AG09309 (cell line): ENCODE data around the gene PRKAG2.
"Not testable (repeated sequence)": the region's sequence is repeated elsewhere in the genome, so short reads cannot be mapped to it uniquely, and the experiment has no call there.

Experiments used
- DNase-seq: peaks from one replicate; pipeline ENCODE4 v3.0.0-alpha.2; 2010; ENCODE audit warnings: low read depth
- H3K4me3 ChIP-seq: 2 replicates; pipeline ENCODE4 v1.5.1; 2011; ENCODE audit warnings: mild to moderate bottlenecking, low read depth, low read length, moderate library complexity; ENCODE audit not compliant: control insufficient read depth
- CTCF ChIP-seq: IDR thresholded peaks from 2 replicates; pipeline ENCODE4 v1.5.1; 2011; ENCODE audit warnings: mild to moderate bottlenecking, low read depth, low read length, inconsistent platforms; ENCODE audit not compliant: insufficient read depth, control insufficient read depth; ENCODE audit errors: missing control alignments

The PRKAG2 gene

GRCh38 chr7:151540146-151540545 lies 336.8 kb downstream of the PRKAG2 start:
- DNase-seq, result no peak
- no peak overlapping the region for H3K4me3 ChIP-seq
- no peak for TF ChIP-seq CTCF

DNA sequence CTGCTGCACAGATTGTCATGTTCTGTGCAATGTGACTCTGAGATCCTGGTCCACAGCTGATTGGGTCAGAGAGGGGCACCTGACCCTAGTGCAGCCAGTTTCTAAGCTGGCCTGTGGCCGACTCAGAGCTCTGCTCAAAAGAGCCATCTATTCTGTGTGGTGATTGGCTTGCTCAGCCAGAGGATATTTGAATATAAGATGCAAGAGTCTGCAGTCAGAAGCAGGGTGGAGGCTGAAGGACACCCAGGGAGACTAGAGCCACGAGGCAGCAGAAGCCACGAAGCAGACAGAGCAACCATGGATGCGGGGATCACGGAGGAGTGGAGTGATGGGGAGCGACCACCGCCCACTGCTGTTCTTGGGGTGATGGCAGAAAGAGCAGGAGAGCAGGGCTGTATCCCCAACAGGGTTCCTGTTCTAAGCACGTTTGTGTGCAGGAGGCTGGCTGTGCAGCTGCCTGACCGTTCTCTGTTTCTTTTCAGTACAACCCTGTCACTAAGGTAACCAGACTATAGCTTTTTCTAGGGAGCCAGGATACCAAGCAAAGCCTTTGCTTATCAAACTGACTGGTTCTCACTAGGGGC lies 337.7 kb downstream of the PRKAG2 start:
- no peak for TF ChIP-seq CTCF
- H3K4me3 ChIP-seq, result no peak overlapping the region
- no peak for DNase-seq

- TF ChIP-seq CTCF, result no peak
- DNase-seq, result no peak
These were observed 338.9 kb downstream of the PRKAG2 start for GRCh38 chr7:151537818-151538561.

GRCh38 chr7:151536178-151536577 lies 340.7 kb downstream of the PRKAG2 start:
- H3K4me3 ChIP-seq, DNase-seq: not testable (repeated sequence)

More at GRCh38 chr7:151537818-151538561, 338.9 kb downstream of the PRKAG2 start:
- H3K4me3 ChIP-seq, result no peak overlapping the region

GRCh38 chr7:151529842-151530241 lies 347.1 kb downstream of the PRKAG2 start:
- no peak for DNase-seq
- H3K4me3 ChIP-seq, result no peak overlapping the region
- no peak for TF ChIP-seq CTCF

DNA sequence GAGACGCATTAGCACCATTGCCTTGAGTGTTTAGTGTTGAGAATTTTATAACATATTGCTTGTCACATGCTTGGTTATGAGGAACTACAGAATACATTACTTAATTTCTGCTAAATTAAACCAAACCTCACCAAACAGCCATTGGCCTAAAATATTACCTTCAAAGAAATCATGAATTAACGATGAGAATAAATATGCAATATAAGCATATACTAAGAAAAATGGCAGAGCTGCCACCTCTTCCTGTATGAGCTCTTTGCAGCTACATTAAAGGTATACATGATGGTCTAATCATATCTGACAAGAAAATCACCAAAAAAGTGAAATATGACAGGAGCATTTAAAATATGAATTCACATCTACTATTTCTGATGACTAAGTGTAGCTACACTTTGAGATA lies 352.1 kb downstream of the PRKAG2 start:
- H3K4me3 ChIP-seq, result no peak overlapping the region
- DNase-seq, result no peak
- no peak for TF ChIP-seq CTCF

- no peak for TF ChIP-seq CTCF
- H3K4me3 ChIP-seq, result no peak overlapping the region
- DNase-seq, result no peak
These were observed 352.6 kb downstream of the PRKAG2 start for GRCh38 chr7:151524331-151524730.
